HAP-1 (cell line): ENCODE measurements around the gene C5orf58.
"Not testable (repeated sequence)": the region's sequence is repeated elsewhere in the genome, so short reads cannot be mapped to it uniquely, and the experiment has no call there.

ENCODE experiments used
- DNase-seq, 2 experiments: peaks; one replicate each; pipeline ENCODE4 v3.0.0-alpha.2; 2016 to 2020; ENCODE audit warnings: low spot score in 2 of 2
- H3K27me3 ChIP-seq: fragments of 250-450 bp; sonication (Bioruptor Pico); 2 replicates; pipeline ENCODE4 v1.5.1; 2020; ENCODE audit warnings: low read depth, mild to moderate bottlenecking, moderate library complexity
- H3K36me3 ChIP-seq: fragments of 250-450 bp; sonication (Bioruptor Pico); replicated peaks from 2 replicates; pipeline ENCODE4 v1.5.1; 2020; ENCODE audit warnings: mild to moderate bottlenecking
- H3K4me1 ChIP-seq: fragments of 250-450 bp; sonication (Bioruptor Pico); 2 replicates; pipeline ENCODE4 v1.5.1; 2020; ENCODE audit warnings: mild to moderate bottlenecking
- H3K4me3 ChIP-seq: fragments of 250-450 bp; sonication (Bioruptor Pico); 2 replicates; pipeline ENCODE4 v1.5.1; 2020; ENCODE audit warnings: mild to moderate bottlenecking, moderate library complexity
- H3K9me3 ChIP-seq: fragments of 250-450 bp; sonication (Bioruptor Pico); 2 replicates; pipeline ENCODE4 v1.5.1; 2020; ENCODE audit warnings: mild to moderate bottlenecking, moderate library complexity
- in situ Hi-C: fragments of 300-500 bp; cut with MboI; formaldehyde crosslinking; loops from 3 replicates; pipeline ENCODE4 v1.14.3; 2020; ENCODE audit warnings: low sequenced_read_pairs, inconsistent platforms, mixed read lengths

C5orf58 gene

DNA sequence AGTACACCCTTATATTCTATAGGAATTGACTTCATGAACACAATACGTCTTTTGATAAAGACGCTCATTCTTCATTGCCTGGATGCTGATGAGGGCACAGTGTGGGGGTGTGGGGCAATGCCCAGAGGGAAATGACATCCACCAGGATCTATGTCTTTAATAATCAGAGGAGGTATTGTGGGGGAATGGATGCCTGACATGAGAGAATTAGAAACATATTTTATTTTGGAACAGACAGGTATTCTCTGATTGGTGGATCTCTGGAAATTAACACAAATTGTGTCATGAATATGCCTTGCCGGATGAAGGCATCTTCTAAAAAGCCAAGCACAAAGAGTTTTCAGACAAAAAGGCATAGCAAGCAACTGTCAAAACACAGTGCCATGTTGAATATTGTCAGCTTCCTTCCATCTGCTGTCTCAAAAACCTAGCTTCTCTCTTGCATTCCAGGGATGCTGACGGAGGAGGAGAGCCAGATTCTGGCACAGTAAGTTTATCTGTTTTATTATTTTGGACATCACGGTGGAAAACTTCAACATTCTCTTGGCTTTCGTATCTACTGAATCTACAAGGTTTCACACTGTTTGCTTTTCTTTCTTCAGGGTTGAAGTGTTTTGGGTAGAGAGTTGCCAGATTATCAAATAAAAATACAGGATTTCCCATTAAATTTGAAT lies 3.9 kb upstream of the C5orf58 start:
- Histone ChIP-seq H3K4me3 (no peak overlapping the region), H3K27me3 (no peaks in the 10 kb centered on the region), H3K9me3 (no peaks in the 10 kb centered on the region), H3K36me3 (no peaks in the 10 kb centered on the region), H3K4me1 (no peaks in the 10 kb centered on the region)
- no peak for DNase-seq
- in situ Hi-C loops, result loop anchor here (5.0 to 10.0 kb wide), 2 partner anchors 188 to 396 kb away; no protein-coding TSS in a partner anchor

DNA sequence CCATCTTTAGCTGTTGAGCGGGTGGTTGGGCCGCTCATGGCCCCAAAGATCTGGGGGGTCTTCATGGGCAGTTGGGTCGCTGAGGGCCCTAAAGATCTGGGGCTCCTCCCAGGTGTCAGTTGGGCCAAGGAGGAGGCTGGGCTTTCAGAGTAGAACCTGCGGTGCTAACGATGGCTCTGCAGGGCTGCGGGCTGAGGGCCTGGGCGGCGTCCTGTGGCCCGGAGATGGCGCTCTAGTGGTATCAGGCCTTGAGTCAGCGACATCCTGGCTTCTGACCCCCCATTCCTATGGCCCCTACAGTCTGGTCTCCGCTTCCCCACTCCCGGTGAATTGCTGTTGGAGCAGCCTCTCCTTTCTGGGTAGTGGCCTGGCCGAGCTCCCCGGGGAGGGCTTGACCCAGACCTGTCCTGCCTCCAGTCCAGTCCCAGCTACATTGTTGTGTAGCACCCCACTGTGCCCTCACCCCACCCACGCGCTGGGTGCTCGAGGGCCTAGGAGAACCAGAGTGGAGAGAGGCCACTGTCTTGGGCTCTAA lies 640 bp downstream of the C5orf58 start:
- in situ Hi-C loops, result no loop called here
- no peak overlapping the region for H3K4me3 ChIP-seq
- H3K36me3 ChIP-seq, result no peaks in the 10 kb centered on the region
- H3K9me3 ChIP-seq, result no peaks in the 10 kb centered on the region
- H3K27me3 ChIP-seq, result peaks cover 8% of the 10 kb centered on the region; the same call in 1 of the 2 replicates
- peaks cover 2% of the 10 kb centered on the region; the same call in 1 of the 2 replicates for H3K4me1 ChIP-seq
- DNase-seq, result no peak

- H3K4me1 ChIP-seq, result peaks cover 2% of the 10 kb centered on the region; the same call in 1 of the 2 replicates
- no peak for DNase-seq
- H3K36me3 ChIP-seq, result no peaks in the 10 kb centered on the region
- H3K9me3 ChIP-seq, result no peaks in the 10 kb centered on the region
- H3K4me3 ChIP-seq, result no peak overlapping the region
- H3K27me3 ChIP-seq, result peaks cover 11% of the 10 kb centered on the region; the same call in 1 of the 2 replicates
- in situ Hi-C loops, result no loop called here
Observed at GRCh38 chr5:170235876-170236864, 3.4 kb downstream of the C5orf58 start.

DNA sequence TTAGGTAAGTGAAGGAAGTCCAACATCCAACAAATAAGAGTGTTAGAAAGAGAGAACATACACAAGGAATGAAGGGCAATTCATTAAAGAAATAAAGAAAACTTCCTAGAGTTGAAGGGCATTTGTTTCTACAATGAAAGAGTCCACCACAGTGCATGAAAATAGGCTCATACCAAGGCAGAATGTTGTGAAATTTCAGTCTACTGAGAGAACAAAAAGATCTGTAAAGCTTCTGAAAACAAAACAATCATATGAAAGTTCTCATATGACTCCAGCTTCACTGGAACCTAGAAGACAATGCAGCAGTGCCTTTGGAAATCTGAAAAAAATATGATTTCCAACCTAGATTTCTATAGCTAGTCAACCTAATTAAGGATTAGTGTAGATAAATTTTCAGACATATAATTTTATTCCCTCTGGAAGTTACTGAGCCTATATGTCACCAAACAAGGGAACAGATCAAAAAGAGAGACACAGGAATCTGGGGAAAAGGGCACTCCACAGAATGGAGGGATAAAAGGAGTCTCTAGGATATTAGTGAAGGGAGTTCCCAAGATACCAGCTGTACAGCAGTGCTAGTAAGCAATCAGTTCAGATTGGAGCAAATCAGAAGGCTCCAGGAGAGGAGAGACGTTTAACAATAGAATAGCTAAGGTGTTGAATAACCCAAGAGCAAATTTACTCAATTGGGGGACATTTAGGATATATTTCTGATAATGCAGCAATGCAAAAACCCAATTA lies 5.8 kb downstream of the C5orf58 start:
- Histone ChIP-seq H3K4me1 (peaks cover 2% of the 10 kb centered on the region; the same call in 1 of the 2 replicates), H3K36me3 (no peaks in the 10 kb centered on the region), H3K4me3 (no peak overlapping the region), H3K9me3 (no peaks in the 10 kb centered on the region), H3K27me3 (peaks cover 11% of the 10 kb centered on the region; the same call in 1 of the 2 replicates)
- in situ Hi-C loops, result no loop called here
- DNase-seq, result no peak

DNA sequence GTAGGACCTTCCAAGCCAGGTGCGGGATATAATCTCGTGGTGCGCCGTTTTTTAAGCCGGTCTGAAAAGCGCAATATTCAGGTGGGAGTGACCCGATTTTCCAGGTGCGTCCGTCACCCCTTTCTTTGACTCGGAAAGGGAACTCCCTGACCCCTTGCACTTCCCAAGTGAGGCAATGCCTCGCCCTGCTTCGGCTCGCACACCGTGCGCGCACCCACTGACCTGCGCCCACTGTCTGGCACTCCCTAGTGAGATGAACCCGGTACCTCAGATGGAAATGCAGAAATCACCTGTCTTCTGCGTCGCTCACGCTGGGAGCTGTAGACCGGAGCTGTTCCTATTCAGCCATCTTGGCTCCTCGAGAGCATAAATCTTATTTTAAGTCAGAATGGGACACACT lies 12.7 kb downstream of the C5orf58 start:
- DNase-seq, H3K4me1 ChIP-seq, H3K9me3 ChIP-seq, H3K36me3 ChIP-seq, H3K27me3 ChIP-seq, H3K4me3 ChIP-seq, in situ Hi-C loops: not testable (repeated sequence)

DNA sequence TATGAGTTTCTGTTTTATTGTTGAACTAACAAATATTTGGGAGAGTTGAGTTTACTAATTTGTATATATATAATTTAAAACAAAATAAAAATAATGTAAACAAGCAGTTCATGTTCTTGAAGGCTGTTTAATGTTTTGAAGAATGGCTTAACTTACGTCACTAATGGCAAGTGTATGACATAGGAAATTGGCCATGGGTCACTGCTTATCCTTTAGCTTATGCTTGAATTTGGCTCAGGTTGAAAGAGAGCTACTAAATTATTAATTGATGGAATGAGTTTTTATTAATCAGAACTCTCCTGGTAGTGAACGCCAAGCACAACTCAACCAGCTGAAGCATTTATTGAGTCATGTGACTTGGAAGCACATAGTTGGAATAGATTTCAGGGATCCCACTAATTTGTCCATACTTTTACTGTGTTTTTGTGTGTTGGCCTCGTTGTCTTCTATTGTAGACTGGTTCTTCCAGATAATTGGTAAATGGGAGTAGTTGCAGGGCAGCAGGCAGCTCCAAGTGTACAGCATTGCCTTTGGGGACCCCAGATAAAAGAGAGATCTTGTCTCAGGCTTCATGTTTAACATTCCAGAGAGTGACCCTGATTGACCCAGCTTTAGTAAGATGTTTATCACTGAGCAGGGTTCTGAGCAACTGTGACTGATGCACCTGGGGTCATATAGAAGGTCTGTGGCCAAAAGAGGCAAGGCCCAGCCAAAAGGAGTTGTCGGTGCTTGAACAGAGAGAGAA lies 13.5 kb downstream of the C5orf58 start:
- no peak for DNase-seq
- Histone ChIP-seq H3K36me3 (no peaks in the 10 kb centered on the region), H3K27me3 (no peaks in the 10 kb centered on the region; the same call in 1 of the 2 replicates), H3K4me1 (no peaks in the 10 kb centered on the region), H3K4me3 (no peak overlapping the region), H3K9me3 (no peaks in the 10 kb centered on the region)
- in situ Hi-C loops, result no loop called here

DNA sequence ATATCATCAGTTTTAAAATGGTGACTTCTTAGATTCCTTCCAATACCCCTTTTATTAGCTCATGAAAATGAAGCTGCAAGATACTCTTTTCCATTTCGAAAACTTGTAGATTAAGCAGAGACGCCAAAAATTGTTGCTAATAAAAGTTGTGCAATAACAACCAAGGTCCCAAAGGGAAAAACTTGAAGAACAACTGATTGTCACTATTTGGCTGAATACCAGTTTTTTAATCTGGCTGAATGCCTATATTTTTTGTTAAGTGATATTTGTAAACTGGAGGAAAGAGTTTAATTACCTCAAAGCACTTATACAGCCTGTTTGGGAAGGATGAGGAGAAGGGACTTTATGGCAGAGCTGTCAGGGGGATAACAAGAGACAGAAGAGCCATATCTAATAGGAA lies 14.6 kb downstream of the C5orf58 start:
- no peaks in the 10 kb centered on the region for H3K36me3 ChIP-seq
- H3K27me3 ChIP-seq, result no peaks in the 10 kb centered on the region; the same call in none of the 2 replicates
- DNase-seq, result no peak
- no peak overlapping the region for H3K4me3 ChIP-seq
- in situ Hi-C loops, result no loop called here
- H3K9me3 ChIP-seq, result no peaks in the 10 kb centered on the region
- 0 out of 2 replicates have a peak, but pooled peaks cover 2% of the 10 kb centered on the region for H3K4me1 ChIP-seq

GRCh38 chr5:170248172-170248930 lies 15.6 kb downstream of the C5orf58 start:
- H3K36me3 ChIP-seq, result no peaks in the 10 kb centered on the region
- no peaks in the 10 kb centered on the region; the same call in none of the 2 replicates for H3K27me3 ChIP-seq
- no peak for DNase-seq
- H3K4me3 ChIP-seq, result no peak overlapping the region
- peaks cover 7% of the 10 kb centered on the region; the same call in 1 of the 2 replicates for H3K4me1 ChIP-seq
- no peaks in the 10 kb centered on the region for H3K9me3 ChIP-seq
- in situ Hi-C loops, result no loop called here

GRCh38 chr5:170248931-170249227 lies 16.1 kb downstream of the C5orf58 start:
- H3K4me3 ChIP-seq, in situ Hi-C loops, H3K27me3 ChIP-seq, H3K4me1 ChIP-seq, H3K36me3 ChIP-seq, H3K9me3 ChIP-seq, DNase-seq: not testable (repeated sequence)

DNA sequence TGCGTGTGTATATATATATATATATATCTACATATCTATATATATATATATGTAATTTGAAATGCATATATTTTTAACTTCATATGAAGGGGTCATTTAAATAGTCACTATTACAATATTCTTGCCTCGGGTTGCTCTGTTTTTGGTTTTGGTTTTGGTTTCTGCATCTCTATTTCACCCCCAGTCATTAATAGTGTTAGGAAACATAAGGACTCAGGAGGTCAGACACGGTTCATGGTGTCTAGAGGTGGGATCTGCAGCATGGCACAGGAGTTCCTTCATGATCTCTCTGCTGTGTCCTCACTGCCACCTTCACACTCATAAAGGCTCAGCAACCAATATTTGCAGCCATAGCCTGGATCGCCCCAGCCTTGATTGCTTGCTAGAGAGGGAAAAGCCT lies 16.6 kb downstream of the C5orf58 start:
- in situ Hi-C loops, result no loop called here
- no peaks in the 10 kb centered on the region for H3K36me3 ChIP-seq
- DNase-seq, result no peak
- H3K9me3 ChIP-seq, result no peaks in the 10 kb centered on the region
- H3K4me1 ChIP-seq, result peaks cover 7% of the 10 kb centered on the region; the same call in 1 of the 2 replicates
- no peak overlapping the region for H3K4me3 ChIP-seq
- peaks cover 4% of the 10 kb centered on the region for H3K27me3 ChIP-seq

GRCh38 chr5:170250810-170251317 lies 18.1 kb downstream of the C5orf58 start:
- Histone ChIP-seq H3K4me1 (peaks cover 7% of the 10 kb centered on the region; the same call in 1 of the 2 replicates), H3K9me3 (no peaks in the 10 kb centered on the region), H3K36me3 (no peaks in the 10 kb centered on the region), H3K4me3 (no peak overlapping the region), H3K27me3 (peaks cover 4% of the 10 kb centered on the region)
- in situ Hi-C loops, result no loop called here
- DNase-seq, result no peak

GRCh38 chr5:170251462-170251861 lies 18.7 kb downstream of the C5orf58 start:
- H3K4me1 ChIP-seq, result peaks cover 7% of the 10 kb centered on the region; the same call in 1 of the 2 replicates
- H3K27me3 ChIP-seq, result peaks cover 4% of the 10 kb centered on the region
- no peak for DNase-seq
- no peaks in the 10 kb centered on the region for H3K9me3 ChIP-seq
- in situ Hi-C loops, result no loop called here
- H3K36me3 ChIP-seq, result no peaks in the 10 kb centered on the region
- no peak overlapping the region for H3K4me3 ChIP-seq
